HEK293T (cell line): Measurements from ENCODE around the gene KRT83.

Experiments
- ARNT ChIP-seq: fragments of 450-650 bp; IDR thresholded peaks from 2 replicates; pipeline ENCODE4 v1.6.1; 2017; ENCODE audit warnings: mild to moderate bottlenecking
- TF ChIP-seq, protein P1 (sequence below): fragments of 450-650 bp; IDR thresholded peaks from 2 replicates; pipeline ENCODE4 v1.6.1; 2016

DNA sequence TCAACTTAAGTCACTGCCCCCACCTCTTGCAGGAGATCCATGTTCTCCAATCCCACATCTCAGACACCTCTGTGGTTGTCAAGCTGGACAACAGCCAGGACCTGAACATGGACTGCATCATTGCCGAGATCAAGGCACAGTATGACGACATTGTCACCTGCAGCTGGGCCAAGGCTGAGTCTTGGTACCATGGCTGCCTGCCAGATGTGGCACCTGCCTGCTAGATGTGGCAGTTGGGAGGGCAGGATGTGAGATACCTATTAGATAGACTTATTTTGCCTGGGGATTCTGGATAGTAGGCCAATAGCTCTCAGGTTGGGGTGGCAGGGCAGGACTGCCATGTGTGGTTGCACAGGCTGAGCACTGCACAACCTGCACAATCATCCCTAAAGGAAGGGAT is 54.7 kb downstream of the KRT83 start:
- TF ChIP-seq ARNT = no peak
- TF ChIP-seq, protein P1, sequence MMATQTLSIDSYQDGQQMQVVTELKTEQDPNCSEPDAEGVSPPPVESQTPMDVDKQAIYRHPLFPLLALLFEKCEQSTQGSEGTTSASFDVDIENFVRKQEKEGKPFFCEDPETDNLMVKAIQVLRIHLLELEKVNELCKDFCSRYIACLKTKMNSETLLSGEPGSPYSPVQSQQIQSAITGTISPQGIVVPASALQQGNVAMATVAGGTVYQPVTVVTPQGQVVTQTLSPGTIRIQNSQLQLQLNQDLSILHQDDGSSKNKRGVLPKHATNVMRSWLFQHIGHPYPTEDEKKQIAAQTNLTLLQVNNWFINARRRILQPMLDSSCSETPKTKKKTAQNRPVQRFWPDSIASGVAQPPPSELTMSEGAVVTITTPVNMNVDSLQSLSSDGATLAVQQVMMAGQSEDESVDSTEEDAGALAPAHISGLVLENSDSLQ = no peak
